Fibroblast of lung (primary cell): ENCODE results near the gene SAFB. TPM values are rescaled to one million over a fixed set of nuclear protein-coding genes. Genes with fewer than 3 reads are reported as not detected.

Source experiments
- DNase-seq, 2 donors: peaks; one replicate each; pipeline versions ENCODE4 v3.0.0 to v3.0.0-alpha.2; 2010; ENCODE audit warnings: low read depth in 2 of 2
- H2AFZ ChIP-seq: 2 replicates; pipeline ENCODE4 v1.5.1; 2012; ENCODE audit warnings: low read length, control low read depth, inconsistent platforms
- H3K27ac ChIP-seq: 2 replicates; pipeline ENCODE4 v1.5.1; 2011; ENCODE audit warnings: low read length, control low read depth; ENCODE audit not compliant: insufficient read depth
- H3K27me3 ChIP-seq: 2 replicates; pipeline ENCODE4 v1.5.1; 2011; ENCODE audit warnings: mild to moderate bottlenecking, low read length; ENCODE audit not compliant: control insufficient read depth, insufficient read depth
- H3K36me3 ChIP-seq: 2 replicates; pipeline ENCODE4 v1.5.1; 2011; ENCODE audit warnings: low read length; ENCODE audit not compliant: control insufficient read depth, insufficient read depth
- H3K4me1 ChIP-seq: 2 replicates; pipeline ENCODE4 v1.5.1; 2011; ENCODE audit warnings: low read length; ENCODE audit not compliant: control insufficient read depth, insufficient read depth; ENCODE audit errors: extremely low read depth
- H3K4me2 ChIP-seq: 2 replicates; pipeline ENCODE4 v1.5.1; 2011; ENCODE audit warnings: low read length, control low read depth; ENCODE audit not compliant: insufficient read depth; ENCODE audit errors: extremely low read depth
- H3K4me3 ChIP-seq, 4 experiments: fragments of 200-600 bp in 1 of 4; sonication (generic) in 1 of 4; replicated peaks in 1 of 4; 2 replicates each; pipeline ENCODE4 v1.5.1; 2011 to 2016; ENCODE audit warnings: low read length in 4 of 4, low read depth in 3 of 4, mild to moderate bottlenecking in 3 of 4, control low read depth in 2 of 4, inconsistent platforms in 1 of 4, mixed read lengths in 1 of 4; ENCODE audit not compliant: insufficient read depth in 1 of 4; ENCODE audit errors: control extremely low read depth in 1 of 4
- H3K79me2 ChIP-seq: 2 replicates; pipeline ENCODE4 v1.5.1; 2012; ENCODE audit warnings: mild to moderate bottlenecking, low read length, inconsistent platforms; ENCODE audit not compliant: control insufficient read depth, insufficient read depth
- H3K9ac ChIP-seq: 2 replicates; pipeline ENCODE4 v1.5.1; 2011; ENCODE audit warnings: mild to moderate bottlenecking, low read length, control low read depth; ENCODE audit not compliant: insufficient read depth
- H3K9me3 ChIP-seq: 2 replicates; pipeline ENCODE4 v1.5.1; 2012; ENCODE audit warnings: low read depth, low read length; ENCODE audit not compliant: control insufficient read depth, insufficient read depth
- H4K20me1 ChIP-seq: 2 replicates; pipeline ENCODE4 v1.5.1; 2011; ENCODE audit warnings: low read length; ENCODE audit not compliant: control insufficient read depth, insufficient read depth; ENCODE audit errors: extremely low read depth
- EZH2 ChIP-seq: IDR thresholded peaks from 2 replicates; pipeline ENCODE4 v1.5.1; 2012; ENCODE audit warnings: low read length, control low read depth, mild to moderate bottlenecking; ENCODE audit errors: missing control alignments
- polyA plus RNA-seq, 2 donors: library from polyadenylated mRNA; depleted of rRNA in 1 of 2; stranded (reverse) in 1 of 2; unstranded in 1 of 2; fragments of >200 nt; gene quantifications; 2 replicates each; pipeline ENCODE4 v1.2.1, GENCODE V29; 2011 to 2012; ENCODE audit warnings: missing spikeins in 1 of 2
- total RNA-seq: library from RNA; depleted of rRNA; stranded (reverse); fragments of >200 nt; gene quantifications from 2 replicates; pipeline ENCODE4 v1.2.1, GENCODE V29; 2014
- TF ChIP-seq, protein P1 (sequence below), 2 donors: IDR thresholded peaks in 1 of 2; conservative IDR thresholded peaks in 1 of 2; 1 replicate in 1 of 2; 2 replicates in 1 of 2; pipeline ENCODE4 v1.5.1; 2011 to 2012; ENCODE audit warnings: low read length in 2 of 2, control low read depth in 1 of 2, inconsistent platforms in 1 of 2, low read depth in 1 of 2, mild to moderate bottlenecking in 1 of 2

Gene SAFB
- total and polyA plus RNA-seq, 2 donors (not counting 1 experiment from before 2014, with no cell fraction given): 28.0 to 51.0 TPM

DNA sequence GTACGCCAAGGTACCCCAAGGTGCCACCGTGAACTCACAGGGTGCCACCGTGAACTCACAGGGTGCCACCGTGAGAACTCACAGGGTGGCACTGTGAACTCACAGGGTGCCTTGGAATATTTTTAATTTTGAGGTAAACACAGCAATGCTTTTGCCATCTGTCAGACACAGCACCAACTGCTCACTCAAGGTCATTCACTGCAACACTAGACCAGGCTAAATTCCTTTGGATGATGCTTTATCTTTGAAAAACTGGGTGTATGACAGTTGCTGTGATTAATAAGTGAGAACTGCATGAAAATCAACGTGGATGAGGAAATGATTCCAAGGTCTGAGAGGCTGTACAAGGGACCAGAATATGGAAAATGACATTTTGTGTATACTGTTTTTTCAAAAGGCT is 19.3 kb upstream of the SAFB start:
- H3K36me3 ChIP-seq: peaks cover 24% of the 10 kb centered on the region
- H4K20me1 ChIP-seq: no peaks in the 10 kb centered on the region
- H3K4me2 ChIP-seq: no peak overlapping the region
- H3K9ac ChIP-seq: no peak overlapping the region
- no peak for DNase-seq
- H3K4me1 ChIP-seq: no peaks in the 10 kb centered on the region
- no peak overlapping the region for H3K4me3 ChIP-seq
- H3K9me3 ChIP-seq: no peaks in the 10 kb centered on the region
- peaks cover 9% of the 10 kb centered on the region for H3K79me2 ChIP-seq
- H3K27ac ChIP-seq: no peak overlapping the region
- H3K27me3 ChIP-seq: no peaks in the 10 kb centered on the region
- TF ChIP-seq, protein P1, sequence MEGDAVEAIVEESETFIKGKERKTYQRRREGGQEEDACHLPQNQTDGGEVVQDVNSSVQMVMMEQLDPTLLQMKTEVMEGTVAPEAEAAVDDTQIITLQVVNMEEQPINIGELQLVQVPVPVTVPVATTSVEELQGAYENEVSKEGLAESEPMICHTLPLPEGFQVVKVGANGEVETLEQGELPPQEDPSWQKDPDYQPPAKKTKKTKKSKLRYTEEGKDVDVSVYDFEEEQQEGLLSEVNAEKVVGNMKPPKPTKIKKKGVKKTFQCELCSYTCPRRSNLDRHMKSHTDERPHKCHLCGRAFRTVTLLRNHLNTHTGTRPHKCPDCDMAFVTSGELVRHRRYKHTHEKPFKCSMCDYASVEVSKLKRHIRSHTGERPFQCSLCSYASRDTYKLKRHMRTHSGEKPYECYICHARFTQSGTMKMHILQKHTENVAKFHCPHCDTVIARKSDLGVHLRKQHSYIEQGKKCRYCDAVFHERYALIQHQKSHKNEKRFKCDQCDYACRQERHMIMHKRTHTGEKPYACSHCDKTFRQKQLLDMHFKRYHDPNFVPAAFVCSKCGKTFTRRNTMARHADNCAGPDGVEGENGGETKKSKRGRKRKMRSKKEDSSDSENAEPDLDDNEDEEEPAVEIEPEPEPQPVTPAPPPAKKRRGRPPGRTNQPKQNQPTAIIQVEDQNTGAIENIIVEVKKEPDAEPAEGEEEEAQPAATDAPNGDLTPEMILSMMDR (conservative IDR thresholded peaks at IDR 0.05 in 1 of 2, IDR thresholded peaks at IDR 0.05 in 1 of 2; ENCODE audit: low read depth in 1 of 2, low read length in 2 of 2): no peak
- no peak for TF ChIP-seq EZH2
- H2AFZ ChIP-seq: no peak overlapping the region

DNA sequence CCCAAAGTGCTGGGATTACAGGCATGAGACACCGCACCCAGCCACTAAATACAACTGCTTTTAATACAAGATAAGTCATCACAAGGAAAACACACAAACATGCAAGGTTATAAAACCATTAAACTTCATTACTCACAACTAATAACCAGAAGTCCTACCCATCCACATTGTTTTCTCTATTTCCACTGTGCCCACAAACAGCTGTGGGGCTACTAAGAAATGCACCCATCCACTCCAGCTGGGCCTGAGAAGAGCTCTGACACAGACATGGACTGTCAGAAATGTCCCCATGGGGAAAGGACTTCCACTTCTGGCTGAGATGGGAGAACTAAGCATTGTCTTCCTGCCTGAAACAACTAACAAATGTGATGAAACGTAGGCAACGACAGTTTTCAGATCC is 17.5 kb upstream of the SAFB start:
- Histone ChIP-seq H2AFZ (no peak overlapping the region), H3K4me1 (no peaks in the 10 kb centered on the region), H3K4me2 (no peak overlapping the region), H3K27me3 (no peaks in the 10 kb centered on the region), H3K9ac (no peak overlapping the region), H3K79me2 (peaks cover 9% of the 10 kb centered on the region), H3K36me3 (peaks cover 17% of the 10 kb centered on the region), H4K20me1 (no peaks in the 10 kb centered on the region), H3K27ac (no peak overlapping the region), H3K9me3 (no peaks in the 10 kb centered on the region), H3K4me3 (no peak overlapping the region)
- TF ChIP-seq EZH2: no peak
- TF ChIP-seq, protein P1 (conservative IDR thresholded peaks at IDR 0.05 in 1 of 2, IDR thresholded peaks at IDR 0.05 in 1 of 2; ENCODE audit: low read depth in 1 of 2, low read length in 2 of 2): no peak
- DNase-seq: no peak

DNA sequence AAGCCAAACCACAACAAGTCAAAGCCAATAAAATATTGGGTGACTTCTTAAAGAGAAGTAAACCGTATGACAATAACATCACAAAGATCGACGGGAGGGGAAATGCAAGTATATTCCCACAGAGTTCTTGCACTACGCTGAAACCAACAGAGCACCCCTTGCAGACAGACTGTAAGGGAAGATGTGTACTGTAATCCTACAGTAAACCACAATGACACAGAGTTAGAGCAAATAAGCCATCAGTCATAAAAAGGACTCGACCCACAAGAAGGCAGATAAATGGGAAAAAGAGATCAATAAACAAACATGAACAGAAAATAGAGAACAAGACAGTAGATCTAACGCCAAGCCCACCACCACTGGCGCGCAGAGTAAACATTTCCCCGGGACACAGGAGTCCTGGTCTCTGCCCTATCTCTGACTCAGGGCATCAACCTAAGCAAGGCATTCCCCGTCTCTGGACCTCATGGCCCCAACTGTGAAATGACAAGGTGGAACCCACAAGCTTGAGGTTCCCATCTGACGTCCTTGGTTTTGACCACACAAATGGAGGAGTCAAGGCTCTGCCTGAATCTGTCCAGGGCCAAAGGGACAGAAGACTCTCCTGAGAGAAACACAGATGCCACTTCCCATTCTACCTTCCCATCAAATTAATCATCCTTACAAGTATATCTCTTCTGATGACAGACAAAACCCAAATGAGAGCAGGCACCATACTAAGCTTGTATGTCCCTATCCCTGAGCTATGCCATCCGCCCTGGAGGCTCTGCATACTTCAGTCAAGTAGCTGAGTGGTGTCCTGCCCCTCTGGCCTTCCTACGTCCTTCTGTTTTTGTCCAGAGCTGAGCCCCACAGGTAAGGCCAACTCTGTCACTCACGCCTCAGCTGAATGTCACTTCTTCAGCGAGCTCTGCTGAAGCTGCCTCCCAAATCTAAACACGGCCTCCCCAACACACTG is 15.3 kb upstream of the SAFB start:
- peaks cover 14% of the 10 kb centered on the region for H3K36me3 ChIP-seq
- H3K4me2 ChIP-seq: no peak overlapping the region
- H2AFZ ChIP-seq: no peak overlapping the region
- no peaks in the 10 kb centered on the region for H4K20me1 ChIP-seq
- peaks cover 9% of the 10 kb centered on the region for H3K79me2 ChIP-seq
- H3K9me3 ChIP-seq: no peaks in the 10 kb centered on the region
- no peak for DNase-seq
- no peaks in the 10 kb centered on the region for H3K4me1 ChIP-seq
- H3K27ac ChIP-seq: no peak overlapping the region
- H3K27me3 ChIP-seq: no peaks in the 10 kb centered on the region
- H3K9ac ChIP-seq: no peak overlapping the region
- H3K4me3 ChIP-seq: no peak overlapping the region
- TF ChIP-seq, protein P1 (conservative IDR thresholded peaks at IDR 0.05 in 1 of 2, IDR thresholded peaks at IDR 0.05 in 1 of 2; ENCODE audit: low read depth in 1 of 2, low read length in 2 of 2): no peak
- no peak for TF ChIP-seq EZH2
